Measurements from ENCODE around the gene ANXA5. TPM values are rescaled to one million over a fixed set of nuclear protein-coding genes. Genes with fewer than 3 reads are reported as not detected.

ANXA5 gene
- total and polyA plus RNA-seq, 9 of the 15 experiments (the other 6 are each of a cell fraction or from before 2014, with no cell fraction given) = 49.9 to 131 (median 84.5) TPM

DNA sequence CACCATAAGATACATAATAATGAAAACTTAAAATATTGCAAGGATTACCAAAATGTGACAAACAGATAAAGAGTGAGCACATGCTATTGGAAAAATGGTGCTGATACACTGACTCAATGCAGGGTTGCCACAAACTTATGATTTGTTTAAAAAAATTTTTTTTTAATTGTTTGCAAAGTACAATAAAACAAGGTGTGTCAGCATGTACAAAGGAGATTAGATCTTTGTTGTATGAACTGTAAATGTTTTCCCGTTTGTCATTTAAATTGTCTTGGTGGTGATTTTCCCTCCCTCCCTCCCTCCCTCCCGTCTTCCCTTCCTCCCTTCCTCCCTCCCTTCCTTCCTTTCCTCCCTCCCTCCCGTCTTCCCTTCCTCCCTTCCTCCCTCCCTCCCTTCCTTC is 31.4 kb downstream of the ANXA5 start:
- Histone ChIP-seq H4K20me1 (replicated peaks; ENCODE audit: control insufficient read depth, insufficient read depth, low read length) (no peaks in the 10 kb centered on the region), H3K4me1 (replicated peaks in 1 of 2; ENCODE audit: control insufficient read depth in 2 of 2, insufficient read depth in 2 of 2, low read length in 2 of 2) (no peaks in the 10 kb centered on the region), H3K27me3 (ENCODE audit: control insufficient read depth in 2 of 2, insufficient read depth in 2 of 2, low read length in 2 of 2) (no peaks in the 10 kb centered on the region), H3K9me1 (ENCODE audit: control insufficient read depth, insufficient read depth, low read length) (no peaks in the 10 kb centered on the region), H3K36me3 (ENCODE audit: control insufficient read depth, insufficient read depth, low read length) (peaks cover 23% of the 10 kb centered on the region; the same call in 2 of the 3 replicates), H2AFZ (ENCODE audit: low read depth, low read length) (no peak overlapping the region), H3K9me3 (replicated peaks; ENCODE audit: control insufficient read depth, insufficient read depth, low read depth, low read length) (no peaks in the 10 kb centered on the region), H3K4me2 (ENCODE audit: insufficient read depth, low read length) (no peak overlapping the region), H3K79me2 (ENCODE audit: control insufficient read depth, insufficient read depth, low read length) (no peaks in the 10 kb centered on the region), H3K9ac (ENCODE audit: insufficient read depth in 1 of 2, low read depth in 2 of 2, low read length in 2 of 2) (no peak overlapping the region), H3K27ac (ENCODE audit: extremely low read depth, low read depth, low read length) (no peak overlapping the region), H3K4me3 (no peak overlapping the region)
- WGBS (ENCODE audit: insufficient coverage, low coverage, missing lambda C conversion rate) = 0% methylated on average over 2 of the region's 3 CpGs
- no TSS peak for BruUV-seq (replicated peaks)
- FAIRE-seq (no peak), DNase-seq (ENCODE audit: extremely low read depth in 1 of 4, low spot score in 3 of 4) (no peak), ATAC-seq (no peak)
- intact Hi-C loops (cut with micrococcal nuclease) (no loop called here), in situ Hi-C loops (cut with MboI) (no loop called here)
- TF ChIP-seq ZNF165 (CRISPR knock-in tag; IDR thresholded peaks at IDR 0.05; ENCODE audit: borderline replicate concordance) = no peak
- TF ChIP-seq ZFP36 (IDR thresholded peaks at IDR 0.05; ENCODE audit: low read depth, low read length, partially characterized antibody) = no peak
- TF ChIP-seq PCBP2 (IDR thresholded peaks at IDR 0.05; ENCODE audit: low read depth, low read length, poor library complexity, severe bottlenecking) = peak; percentile 18
- TF ChIP-seq CHCHD3 (CRISPR knock-in tag; IDR thresholded peaks at IDR 0.05) = no peak
- TF ChIP-seq, protein P1, sequence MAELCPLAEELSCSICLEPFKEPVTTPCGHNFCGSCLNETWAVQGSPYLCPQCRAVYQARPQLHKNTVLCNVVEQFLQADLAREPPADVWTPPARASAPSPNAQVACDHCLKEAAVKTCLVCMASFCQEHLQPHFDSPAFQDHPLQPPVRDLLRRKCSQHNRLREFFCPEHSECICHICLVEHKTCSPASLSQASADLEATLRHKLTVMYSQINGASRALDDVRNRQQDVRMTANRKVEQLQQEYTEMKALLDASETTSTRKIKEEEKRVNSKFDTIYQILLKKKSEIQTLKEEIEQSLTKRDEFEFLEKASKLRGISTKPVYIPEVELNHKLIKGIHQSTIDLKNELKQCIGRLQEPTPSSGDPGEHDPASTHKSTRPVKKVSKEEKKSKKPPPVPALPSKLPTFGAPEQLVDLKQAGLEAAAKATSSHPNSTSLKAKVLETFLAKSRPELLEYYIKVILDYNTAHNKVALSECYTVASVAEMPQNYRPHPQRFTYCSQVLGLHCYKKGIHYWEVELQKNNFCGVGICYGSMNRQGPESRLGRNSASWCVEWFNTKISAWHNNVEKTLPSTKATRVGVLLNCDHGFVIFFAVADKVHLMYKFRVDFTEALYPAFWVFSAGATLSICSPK (IDR thresholded peaks at IDR 0.05; ENCODE audit: borderline replicate concordance) = no peak
- no peak for TF ChIP-seq NUFIP1 (IDR thresholded peaks at IDR 0.05; ENCODE audit: partially characterized antibody)
- no peak for TF ChIP-seq MAZ (CRISPR knock-in tag; conservative IDR thresholded peaks at IDR 0.05 in 1 of 2, IDR thresholded peaks at IDR 0.05 in 1 of 2)
- ChIA-PET CTCF (ENCODE audit: low intra/inter-chr PET ratio) (no interaction called here), POLR2A (no interaction called here)
